Progenitor cell of endocrine pancreas (in vitro differentiated cells): ENCODE results near the gene VGLL4. TPM values are rescaled to one million over a fixed set of nuclear protein-coding genes. Genes with fewer than 3 reads are reported as not detected.

ENCODE experiments used
- DNase-seq: peaks from one replicate; pipeline ENCODE4 v3.0.0; 2021; ENCODE audit warnings: low spot score; ENCODE audit not compliant: unreplicated experiment
- H3K27ac Mint-ChIP-seq: 2 replicates; pipeline ENCODE4 v1.8.0; 2021; ENCODE audit warnings: mild to moderate bottlenecking, moderate library complexity, mixed read lengths
- H3K27me3 Mint-ChIP-seq: 2 replicates; pipeline ENCODE4 v1.8.0; 2021; ENCODE audit warnings: mixed read lengths
- H3K36me3 Mint-ChIP-seq: 2 replicates; pipeline ENCODE4 v1.8.0; 2022; ENCODE audit warnings: mixed read lengths; ENCODE audit not compliant: insufficient read depth
- H3K4me1 Mint-ChIP-seq: 2 replicates; pipeline ENCODE4 v1.8.0; 2021; ENCODE audit warnings: low read depth, mixed read lengths
- H3K4me3 Mint-ChIP-seq: 2 replicates; pipeline ENCODE4 v1.8.0; 2021; ENCODE audit warnings: low read depth, mild to moderate bottlenecking, moderate library complexity, mixed read lengths
- H3K9me3 Mint-ChIP-seq: 2 replicates; pipeline ENCODE4 v1.8.0; 2021; ENCODE audit warnings: low read depth, mixed read lengths
- total RNA-seq: library from RNA; stranded (reverse); gene quantifications from 2 replicates; pipeline ENCODE4 v1.2.1, GENCODE V29; 2021
- TF ChIP-seq, protein P1 (sequence below): fragments of 200-600 bp; sonication (generic); IDR thresholded peaks from one replicate; pipeline ENCODE4 v1.5.0; 2021; ENCODE audit warnings: antibody characterized with exemption, mild to moderate bottlenecking; ENCODE audit not compliant: unreplicated experiment

The VGLL4 gene
- total RNA-seq, 1 donor from 2014 or later: 93.2 TPM

DNA sequence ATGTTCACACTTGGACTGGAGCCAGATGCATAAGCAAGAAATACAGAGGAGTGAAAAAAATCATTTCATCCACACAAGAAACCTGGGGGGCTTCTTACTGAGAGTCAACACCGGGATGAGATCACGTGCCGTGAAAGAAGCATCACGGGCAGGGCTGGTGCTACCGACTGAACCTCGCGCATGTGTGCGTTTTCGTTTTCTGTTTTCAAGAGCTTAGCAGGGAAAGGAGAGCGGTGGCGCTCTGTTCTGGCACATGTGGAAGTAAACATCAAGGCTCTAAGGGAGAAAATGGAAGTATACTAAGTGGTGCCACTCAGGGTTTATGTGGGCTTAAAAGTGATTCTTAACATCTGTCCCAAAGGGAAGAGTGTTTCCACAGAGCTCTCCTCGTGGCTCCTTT lies 55.9 kb downstream of the VGLL4 start:
- H3K4me3 Mint-ChIP-seq: no peak overlapping the region
- TF ChIP-seq, protein P1, sequence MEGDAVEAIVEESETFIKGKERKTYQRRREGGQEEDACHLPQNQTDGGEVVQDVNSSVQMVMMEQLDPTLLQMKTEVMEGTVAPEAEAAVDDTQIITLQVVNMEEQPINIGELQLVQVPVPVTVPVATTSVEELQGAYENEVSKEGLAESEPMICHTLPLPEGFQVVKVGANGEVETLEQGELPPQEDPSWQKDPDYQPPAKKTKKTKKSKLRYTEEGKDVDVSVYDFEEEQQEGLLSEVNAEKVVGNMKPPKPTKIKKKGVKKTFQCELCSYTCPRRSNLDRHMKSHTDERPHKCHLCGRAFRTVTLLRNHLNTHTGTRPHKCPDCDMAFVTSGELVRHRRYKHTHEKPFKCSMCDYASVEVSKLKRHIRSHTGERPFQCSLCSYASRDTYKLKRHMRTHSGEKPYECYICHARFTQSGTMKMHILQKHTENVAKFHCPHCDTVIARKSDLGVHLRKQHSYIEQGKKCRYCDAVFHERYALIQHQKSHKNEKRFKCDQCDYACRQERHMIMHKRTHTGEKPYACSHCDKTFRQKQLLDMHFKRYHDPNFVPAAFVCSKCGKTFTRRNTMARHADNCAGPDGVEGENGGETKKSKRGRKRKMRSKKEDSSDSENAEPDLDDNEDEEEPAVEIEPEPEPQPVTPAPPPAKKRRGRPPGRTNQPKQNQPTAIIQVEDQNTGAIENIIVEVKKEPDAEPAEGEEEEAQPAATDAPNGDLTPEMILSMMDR: no peak
- no peaks in the 10 kb centered on the region for H3K27me3 Mint-ChIP-seq
- H3K4me1 Mint-ChIP-seq: peaks cover 57% of the 10 kb centered on the region
- H3K9me3 Mint-ChIP-seq: no peaks in the 10 kb centered on the region
- H3K27ac Mint-ChIP-seq: peak overlapping the region; percentile 40
- no peak for DNase-seq
- peaks cover 7% of the 10 kb centered on the region for H3K36me3 Mint-ChIP-seq

DNA sequence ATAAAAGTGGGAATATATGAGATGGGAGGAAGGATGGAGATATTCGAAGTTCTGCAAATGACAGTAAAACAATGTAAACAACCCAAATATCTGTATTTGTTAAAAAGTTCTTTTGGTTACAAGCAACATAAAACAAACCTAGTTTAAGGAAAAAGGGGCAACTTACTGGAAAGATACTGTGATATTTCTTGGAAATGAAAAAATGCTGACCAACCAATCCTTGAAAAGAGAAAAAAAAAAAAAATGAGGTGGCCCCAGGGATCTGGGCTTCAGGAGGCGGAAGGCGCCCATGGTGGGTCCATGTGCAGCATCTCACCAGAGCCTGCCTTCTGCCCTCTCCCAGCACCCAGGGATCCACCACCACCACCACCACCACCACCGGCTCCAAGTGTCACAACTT lies 59.1 kb downstream of the VGLL4 start:
- peak overlapping the region; percentile 53 for H3K27ac Mint-ChIP-seq
- no peak overlapping the region for H3K4me3 Mint-ChIP-seq
- H3K27me3 Mint-ChIP-seq: no peaks in the 10 kb centered on the region
- no peak for DNase-seq
- TF ChIP-seq, protein P1: no peak
- H3K36me3 Mint-ChIP-seq: peaks cover 13% of the 10 kb centered on the region
- peaks cover 55% of the 10 kb centered on the region for H3K4me1 Mint-ChIP-seq
- peaks cover 4% of the 10 kb centered on the region for H3K9me3 Mint-ChIP-seq

DNA sequence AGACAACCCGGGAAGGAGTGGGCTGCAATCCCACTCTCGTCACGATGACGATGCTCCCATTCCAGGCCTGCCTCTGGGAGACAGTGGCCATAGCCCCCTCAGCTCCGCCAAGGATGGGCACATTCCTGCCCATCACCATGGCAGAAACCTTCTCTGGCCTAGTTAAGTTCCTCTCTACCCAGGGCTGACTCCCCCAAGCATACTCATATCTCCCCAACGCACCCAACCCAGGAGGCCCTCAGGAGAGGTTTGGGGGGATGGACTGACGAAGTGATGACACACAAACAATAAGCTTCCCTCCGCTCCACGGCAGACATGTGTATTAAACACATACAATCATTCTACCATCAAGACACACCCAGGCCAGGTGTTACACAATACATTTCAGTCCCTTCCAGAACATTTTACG lies 60.1 kb downstream of the VGLL4 start:
- Mint-ChIP-seq H3K4me3 (no peak overlapping the region), H3K27me3 (no peaks in the 10 kb centered on the region), H3K9me3 (peaks cover 4% of the 10 kb centered on the region), H3K36me3 (peaks cover 10% of the 10 kb centered on the region), H3K4me1 (peaks cover 48% of the 10 kb centered on the region), H3K27ac (peak overlapping the region; percentile 78)
- DNase-seq: no peak
- TF ChIP-seq, protein P1: no peak

DNA sequence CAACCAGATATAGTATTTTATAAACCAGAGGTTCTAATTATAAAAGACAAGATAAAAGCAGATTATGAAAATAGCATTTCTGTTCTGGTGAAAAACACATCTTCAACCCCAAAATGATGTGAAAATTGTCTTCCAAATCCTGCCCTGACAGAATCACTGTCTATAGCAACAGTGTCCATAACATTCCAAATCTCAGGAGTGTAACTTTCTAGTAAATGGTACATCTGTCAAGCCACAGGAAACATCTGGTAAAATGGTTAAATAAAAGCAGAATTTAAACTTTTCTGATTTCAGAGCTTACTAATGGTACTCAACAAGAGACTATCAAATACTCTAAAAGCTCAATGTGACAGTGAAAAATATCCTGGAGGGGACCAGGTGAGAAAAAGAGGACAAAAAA lies 60.5 kb downstream of the VGLL4 start:
- Mint-ChIP-seq H3K4me1 (peaks cover 44% of the 10 kb centered on the region), H3K9me3 (peaks cover 4% of the 10 kb centered on the region), H3K4me3 (no peak overlapping the region), H3K36me3 (peaks cover 10% of the 10 kb centered on the region), H3K27me3 (no peaks in the 10 kb centered on the region), H3K27ac (peak overlapping the region; percentile 78)
- DNase-seq: no peak
- TF ChIP-seq, protein P1: no peak

DNA sequence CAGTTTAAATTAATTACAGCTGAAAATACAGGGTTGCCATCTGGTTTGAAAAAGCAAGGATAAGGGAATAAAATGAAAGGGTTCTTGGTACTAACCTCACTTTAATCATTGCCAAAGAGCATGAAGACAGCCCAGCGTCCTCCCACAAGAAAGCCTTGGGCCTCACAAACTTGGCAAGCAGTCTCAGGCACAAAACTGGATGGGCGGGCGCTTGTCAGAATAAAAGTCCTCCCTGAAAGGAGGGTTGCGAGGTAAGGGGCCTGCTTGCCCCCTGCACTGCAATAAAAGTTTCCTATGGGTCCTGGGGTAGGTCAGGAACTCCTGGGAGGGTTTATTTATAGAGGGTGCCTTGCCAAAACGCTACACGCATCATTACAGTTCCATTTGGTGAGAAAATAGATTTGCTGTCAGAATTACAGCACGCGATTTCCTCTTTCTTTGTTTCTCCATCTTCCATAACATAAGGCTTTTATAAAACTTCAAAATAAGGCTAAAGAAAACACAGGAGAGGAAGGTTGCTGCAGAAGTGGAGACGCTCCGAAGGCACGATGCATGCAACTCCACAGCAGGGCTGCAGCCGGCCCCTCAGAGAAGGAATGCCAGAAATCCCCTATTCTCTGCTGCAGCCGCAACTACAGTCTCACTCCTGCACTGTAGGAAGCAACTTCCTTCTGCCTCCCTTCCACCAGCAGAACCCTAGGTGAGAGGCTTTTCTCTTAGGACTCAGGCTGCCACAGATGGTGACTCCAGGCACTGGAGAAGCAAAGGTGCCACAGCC lies 61.3 kb downstream of the VGLL4 start:
- peak overlapping the region; percentile 97 for H3K27ac Mint-ChIP-seq
- no peak for DNase-seq
- H3K9me3 Mint-ChIP-seq: peaks cover 4% of the 10 kb centered on the region
- peaks cover 10% of the 10 kb centered on the region for H3K36me3 Mint-ChIP-seq
- TF ChIP-seq, protein P1: no peak
- no peaks in the 10 kb centered on the region for H3K27me3 Mint-ChIP-seq
- peak overlapping the region; percentile 74 for H3K4me3 Mint-ChIP-seq
- peaks cover 43% of the 10 kb centered on the region for H3K4me1 Mint-ChIP-seq
